SH-SY5Y (cell line): ENCODE measurements around the gene RNF141.

Experiments used
- GATA2 ChIP-seq: IDR thresholded peaks from 2 replicates; pipeline ENCODE4 v1.6.1; 2011; ENCODE audit warnings: mild to moderate bottlenecking, low read depth, low read length
- GATA3 ChIP-seq: IDR thresholded peaks from 2 replicates; pipeline ENCODE4 v1.6.1; 2011; ENCODE audit warnings: low read depth, mild to moderate bottlenecking, low read length, moderate library complexity

- TF ChIP-seq GATA2 (no peak), GATA3 (no peak)
These were observed 26.5 kb upstream of the RNF141 start for GRCh38 chr11:10567446-10567845.
